Progenitor cell of endocrine pancreas (in vitro differentiated cells): ENCODE measurements around the gene CFHR5. TPM values are rescaled to one million over a fixed set of nuclear protein-coding genes. Genes with fewer than 3 reads are reported as not detected.

Experiments used
- DNase-seq: peaks from one replicate; pipeline ENCODE4 v3.0.0; 2021; ENCODE audit warnings: low spot score; ENCODE audit not compliant: unreplicated experiment
- H3K27ac Mint-ChIP-seq: 2 replicates; pipeline ENCODE4 v1.8.0; 2021; ENCODE audit warnings: mild to moderate bottlenecking, moderate library complexity, mixed read lengths
- H3K27me3 Mint-ChIP-seq: 2 replicates; pipeline ENCODE4 v1.8.0; 2021; ENCODE audit warnings: mixed read lengths
- H3K36me3 Mint-ChIP-seq: 2 replicates; pipeline ENCODE4 v1.8.0; 2022; ENCODE audit warnings: mixed read lengths; ENCODE audit not compliant: insufficient read depth
- H3K4me1 Mint-ChIP-seq: 2 replicates; pipeline ENCODE4 v1.8.0; 2021; ENCODE audit warnings: low read depth, mixed read lengths
- H3K4me3 Mint-ChIP-seq: 2 replicates; pipeline ENCODE4 v1.8.0; 2021; ENCODE audit warnings: low read depth, mild to moderate bottlenecking, moderate library complexity, mixed read lengths
- H3K9me3 Mint-ChIP-seq: 2 replicates; pipeline ENCODE4 v1.8.0; 2021; ENCODE audit warnings: low read depth, mixed read lengths
- total RNA-seq: library from RNA; stranded (reverse); gene quantifications from 2 replicates; pipeline ENCODE4 v1.2.1, GENCODE V29; 2021
- TF ChIP-seq, protein P1 (sequence below): fragments of 200-600 bp; sonication (generic); IDR thresholded peaks from one replicate; pipeline ENCODE4 v1.5.0; 2021; ENCODE audit warnings: antibody characterized with exemption, mild to moderate bottlenecking; ENCODE audit not compliant: unreplicated experiment

The CFHR5 gene
- total RNA-seq, 1 donor from 2014 or later: not detected

DNA sequence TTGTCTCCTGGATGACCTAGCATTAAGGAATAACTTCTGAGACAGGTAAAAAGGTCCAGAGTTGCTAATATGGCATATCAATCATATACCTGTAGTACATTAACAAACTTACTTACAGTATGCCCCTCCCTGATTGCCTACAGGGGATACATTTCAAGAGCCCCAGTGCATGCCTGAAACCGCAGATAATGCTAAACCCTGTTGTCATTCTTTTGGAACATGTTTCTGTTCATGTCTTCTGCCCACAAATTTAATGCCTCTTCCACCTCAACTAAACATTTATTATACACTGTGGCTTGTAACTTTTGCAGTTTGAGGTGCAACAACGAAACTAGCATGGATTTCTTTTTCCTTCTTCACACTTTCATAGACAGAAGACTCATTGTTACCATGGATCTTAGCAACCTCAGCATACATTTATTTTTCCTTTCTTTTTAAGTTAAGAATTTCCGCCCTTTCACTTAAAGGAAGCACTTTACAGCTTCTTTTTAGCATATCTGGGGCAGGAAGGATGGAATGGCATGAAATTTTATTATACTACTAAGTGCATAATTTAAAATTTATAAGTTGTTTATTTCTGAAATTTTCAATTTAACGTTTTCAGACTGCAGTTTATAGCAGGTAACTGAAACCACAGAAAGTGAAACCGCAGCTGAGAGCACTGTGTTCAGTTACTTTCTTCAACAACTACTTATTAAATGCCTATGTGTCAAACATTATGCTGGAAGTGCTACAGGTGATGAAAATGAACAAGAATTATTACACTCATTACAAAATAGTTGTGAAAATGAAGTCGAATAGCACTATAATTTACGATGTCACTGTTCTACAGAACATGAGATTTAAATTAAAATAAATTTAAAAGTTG lies 64.4 kb downstream of the CFHR5 start:
- Mint-ChIP-seq H3K27ac (no peak overlapping the region), H3K4me3 (no peak overlapping the region), H3K27me3 (peaks cover 4% of the 10 kb centered on the region), H3K9me3 (peaks cover 4% of the 10 kb centered on the region), H3K4me1 (peaks cover 8% of the 10 kb centered on the region), H3K36me3 (no peaks in the 10 kb centered on the region)
- TF ChIP-seq, protein P1, sequence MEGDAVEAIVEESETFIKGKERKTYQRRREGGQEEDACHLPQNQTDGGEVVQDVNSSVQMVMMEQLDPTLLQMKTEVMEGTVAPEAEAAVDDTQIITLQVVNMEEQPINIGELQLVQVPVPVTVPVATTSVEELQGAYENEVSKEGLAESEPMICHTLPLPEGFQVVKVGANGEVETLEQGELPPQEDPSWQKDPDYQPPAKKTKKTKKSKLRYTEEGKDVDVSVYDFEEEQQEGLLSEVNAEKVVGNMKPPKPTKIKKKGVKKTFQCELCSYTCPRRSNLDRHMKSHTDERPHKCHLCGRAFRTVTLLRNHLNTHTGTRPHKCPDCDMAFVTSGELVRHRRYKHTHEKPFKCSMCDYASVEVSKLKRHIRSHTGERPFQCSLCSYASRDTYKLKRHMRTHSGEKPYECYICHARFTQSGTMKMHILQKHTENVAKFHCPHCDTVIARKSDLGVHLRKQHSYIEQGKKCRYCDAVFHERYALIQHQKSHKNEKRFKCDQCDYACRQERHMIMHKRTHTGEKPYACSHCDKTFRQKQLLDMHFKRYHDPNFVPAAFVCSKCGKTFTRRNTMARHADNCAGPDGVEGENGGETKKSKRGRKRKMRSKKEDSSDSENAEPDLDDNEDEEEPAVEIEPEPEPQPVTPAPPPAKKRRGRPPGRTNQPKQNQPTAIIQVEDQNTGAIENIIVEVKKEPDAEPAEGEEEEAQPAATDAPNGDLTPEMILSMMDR: no peak
- DNase-seq: no peak

DNA sequence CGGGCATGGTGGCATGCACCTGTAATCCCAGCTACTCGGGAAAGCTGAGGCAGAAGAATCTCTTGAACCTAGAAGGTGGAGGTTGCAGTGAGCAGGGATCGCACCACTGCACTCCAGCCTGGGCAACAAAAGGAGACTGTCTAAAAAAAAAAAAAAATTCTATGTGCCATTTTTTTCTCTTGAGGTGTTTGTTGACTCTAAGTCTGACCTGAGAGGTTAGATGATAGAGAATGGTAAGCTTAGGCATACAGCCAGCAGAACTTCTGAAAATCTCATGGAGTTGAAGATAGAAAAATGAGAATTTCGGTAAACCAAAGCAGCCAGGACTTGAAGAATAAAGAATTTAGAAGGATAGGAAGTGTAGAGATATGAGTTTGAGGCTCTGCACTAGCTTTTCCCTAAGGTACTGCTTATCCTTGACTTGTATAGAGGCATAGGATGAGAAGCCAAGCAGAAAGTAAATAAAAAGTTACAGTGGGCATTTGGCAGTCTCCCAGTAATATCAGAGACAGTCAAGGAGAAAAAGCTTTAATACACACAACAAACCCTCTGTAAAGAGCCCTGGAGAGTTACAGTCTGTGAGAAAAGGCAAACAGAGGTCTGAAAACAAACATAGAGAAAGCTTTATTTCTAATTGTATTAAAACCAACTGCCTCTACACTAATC lies 65.5 kb downstream of the CFHR5 start:
- Mint-ChIP-seq H3K36me3 (no peaks in the 10 kb centered on the region), H3K4me3 (no peak overlapping the region), H3K27ac (no peak overlapping the region), H3K27me3 (peaks cover 4% of the 10 kb centered on the region), H3K9me3 (peaks cover 6% of the 10 kb centered on the region), H3K4me1 (peaks cover 8% of the 10 kb centered on the region)
- no peak for DNase-seq
- TF ChIP-seq, protein P1: no peak

DNA sequence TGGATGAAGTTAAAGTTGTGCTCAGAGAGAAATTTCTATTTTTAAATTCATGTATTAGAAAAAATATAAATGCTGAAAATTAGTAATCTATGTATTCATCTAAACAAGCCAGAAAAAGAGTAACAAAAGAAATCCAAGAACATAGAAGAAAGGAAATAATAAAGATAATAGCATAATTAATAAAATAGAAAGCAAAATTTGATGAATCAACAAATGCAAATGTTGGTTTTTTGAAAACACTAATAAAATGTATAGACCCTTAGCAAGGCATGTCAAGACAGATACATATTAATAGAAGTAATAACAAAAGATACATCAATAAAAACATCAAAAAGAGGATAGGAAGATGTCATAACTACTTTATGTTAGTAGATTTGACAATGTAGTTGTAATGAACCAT lies 71.7 kb downstream of the CFHR5 start:
- Mint-ChIP-seq H3K27ac (no peak overlapping the region), H3K36me3 (no peaks in the 10 kb centered on the region), H3K27me3 (peaks cover 4% of the 10 kb centered on the region), H3K4me3 (no peak overlapping the region), H3K9me3 (peaks cover 10% of the 10 kb centered on the region), H3K4me1 (peaks cover 5% of the 10 kb centered on the region)
- TF ChIP-seq, protein P1: no peak
- DNase-seq: no peak

Other genes starting within 250 kb of the CFHR5 start
- 0.31 and 0.55 TPM in 2 replicates for gene CFHR3, start 202.7 kb upstream of the CFHR5 start, total RNA-seq
- gene CFHR1, start 157.8 kb upstream of the CFHR5 start, total RNA-seq: not detected in 2 replicates
- not detected in 2 replicates for gene CFHR4, start 89.5 kb upstream of the CFHR5 start, total RNA-seq
- not detected in 2 replicates for gene CFHR2, start 33.8 kb upstream of the CFHR5 start, total RNA-seq
- not detected in 2 replicates for gene F13B, start 89.7 kb downstream of the CFHR5 start, total RNA-seq
- gene ASPM, start 169.1 kb downstream of the CFHR5 start, total RNA-seq: 17.1 and 17.5 TPM in 2 replicates
- gene ZBTB41, start 223.7 kb downstream of the CFHR5 start, total RNA-seq: 12.5 and 13.1 TPM in 2 replicates